HEK293 (cell line): ENCODE measurements around the gene SPACA5.

Experiments
- CTCF ChIA-PET: fragments of 350-600 bp; formaldehyde crosslinking; extraction: SDS; loops from one replicate; lab custom pipeline; 2021; ENCODE audit warnings: antibody characterized with exemption; lab: Yijun Ruan, JAX
- POLR2A ChIA-PET: fragments of 300-600 bp; formaldehyde crosslinking; extraction: SDS; loops from one replicate; lab custom pipeline; 2020; ENCODE audit warnings: antibody characterized with exemption, inconsistent platforms; lab: Yijun Ruan, JAX
- H3K27ac ChIP-seq: fragments of 200-500 bp; sonication (Bioruptor generic); 2 replicates; pipeline ENCODE4 v1.5.1; 2014; ENCODE audit warnings: low read depth, low read length, control low read depth, inconsistent platforms; ENCODE audit errors: extremely low read depth
- H3K36me3 ChIP-seq, 2 experiments: fragments of 200-500 bp in 1 of 2; sonication (Bioruptor generic) in 1 of 2; 1 replicate in 1 of 2; 2 replicates in 1 of 2; pipeline ENCODE4 v1.5.1; 2014 to 2017; ENCODE audit warnings: inconsistent platforms in 2 of 2, low read length in 2 of 2; ENCODE audit not compliant: control insufficient read depth in 2 of 2, insufficient read depth in 1 of 2
- H3K4me1 ChIP-seq: fragments of 200-500 bp; sonication (Bioruptor generic); 2 replicates; pipeline ENCODE4 v1.5.1; 2014; ENCODE audit warnings: mild to moderate bottlenecking, low read length, inconsistent platforms; ENCODE audit not compliant: control insufficient read depth, insufficient read depth
- H3K4me3 ChIP-seq: 2 replicates; pipeline ENCODE4 v1.5.1; 2011; ENCODE audit warnings: low read depth, mild to moderate bottlenecking, control low read depth, low read length, moderate library complexity
- H3K9me3 ChIP-seq: fragments of 200-500 bp; sonication (Bioruptor generic); 2 replicates; pipeline ENCODE4 v1.5.1; 2014; ENCODE audit warnings: low read depth, low read length, inconsistent platforms; ENCODE audit not compliant: control insufficient read depth, insufficient read depth
- FEZF1 ChIP-seq: fragments of 450-650 bp; formaldehyde crosslinking; IDR thresholded peaks from 2 replicates; pipeline ENCODE4 v1.5.1; 2016; ENCODE audit warnings: missing biosample characterization, missing genetic modification characterization
- GLIS2 ChIP-seq: fragments of 450-650 bp; formaldehyde crosslinking; IDR thresholded peaks from 2 replicates; pipeline ENCODE4 v1.5.1; 2016; ENCODE audit warnings: missing biosample characterization, missing genetic modification characterization
- OSR2 ChIP-seq: fragments of 450-650 bp; formaldehyde crosslinking; IDR thresholded peaks from 2 replicates; pipeline ENCODE4 v1.5.1; 2016; ENCODE audit warnings: missing biosample characterization, missing genetic modification characterization
- SCRT1 ChIP-seq: fragments of 450-650 bp; formaldehyde crosslinking; IDR thresholded peaks from 2 replicates; pipeline ENCODE4 v1.5.1; 2016; ENCODE audit warnings: missing biosample characterization, missing genetic modification characterization, borderline replicate concordance
- SETDB1 ChIP-seq: IDR thresholded peaks from one replicate; pipeline ENCODE4 v1.6.1; 2017; ENCODE audit warnings: mild to moderate bottlenecking, low read length, moderate library complexity, mixed read lengths; ENCODE audit not compliant: insufficient read length
- SP2 ChIP-seq: fragments of 450-650 bp; formaldehyde crosslinking; IDR thresholded peaks from 2 replicates; pipeline ENCODE4 v1.5.1; 2016; ENCODE audit warnings: missing biosample characterization, missing genetic modification characterization
- SP7 ChIP-seq: fragments of 450-650 bp; formaldehyde crosslinking; IDR thresholded peaks from 2 replicates; pipeline ENCODE4 v1.5.1; 2016; ENCODE audit warnings: missing biosample characterization, missing genetic modification characterization
- TRIM28 ChIP-seq: IDR thresholded peaks from 2 replicates; pipeline ENCODE4 v1.6.1; 2011; ENCODE audit warnings: low read length, control low read depth, borderline replicate concordance
- ZBTB20 ChIP-seq: fragments of 450-650 bp; formaldehyde crosslinking; IDR thresholded peaks from 2 replicates; pipeline ENCODE4 v1.5.1; 2016; ENCODE audit warnings: missing biosample characterization, missing genetic modification characterization
- ZFP3 ChIP-seq: fragments of 450-650 bp; formaldehyde crosslinking; IDR thresholded peaks from 2 replicates; pipeline ENCODE4 v1.5.1; 2016; ENCODE audit warnings: low read depth, missing biosample characterization, missing genetic modification characterization
- ZNF184 ChIP-seq: fragments of 450-650 bp; IDR thresholded peaks from 2 replicates; pipeline ENCODE4 v1.5.1; 2018; ENCODE audit warnings: missing biosample characterization, mild to moderate bottlenecking, missing genetic modification characterization
- ZNF211 ChIP-seq: fragments of 450-650 bp; formaldehyde crosslinking; IDR thresholded peaks from 2 replicates; pipeline ENCODE4 v1.5.1; 2016; ENCODE audit warnings: low read depth, missing biosample characterization, missing genetic modification characterization
- ZNF248 ChIP-seq: fragments of 450-650 bp; formaldehyde crosslinking; IDR thresholded peaks from 2 replicates; pipeline ENCODE4 v1.5.1; 2017; ENCODE audit warnings: missing biosample characterization, missing genetic modification characterization
- ZNF274 ChIP-seq, 2 experiments: fragments of 200-500 bp in 1 of 2; fragments of 450-650 bp in 1 of 2; sonication (Bioruptor generic) in 1 of 2; formaldehyde crosslinking in 1 of 2; IDR thresholded peaks; 2 replicates each; pipeline versions ENCODE4 v1.5.1 to v1.6.1; 2014 to 2016; ENCODE audit warnings: borderline replicate concordance in 1 of 2, inconsistent platforms in 1 of 2, low read length in 1 of 2, missing biosample characterization in 1 of 2, missing genetic modification characterization in 1 of 2
- ZNF302 ChIP-seq: fragments of 450-650 bp; formaldehyde crosslinking; IDR thresholded peaks from 2 replicates; pipeline ENCODE4 v1.5.1; 2016; ENCODE audit warnings: missing biosample characterization, missing genetic modification characterization, low read depth
- ZNF473 ChIP-seq: fragments of 450-650 bp; formaldehyde crosslinking; IDR thresholded peaks from 2 replicates; pipeline ENCODE4 v1.5.1; 2017; ENCODE audit warnings: missing biosample characterization, missing genetic modification characterization
- ZNF548 ChIP-seq: fragments of 450-650 bp; formaldehyde crosslinking; IDR thresholded peaks from 2 replicates; pipeline ENCODE4 v1.5.1; 2016; ENCODE audit warnings: missing biosample characterization, missing genetic modification characterization
- ZNF558 ChIP-seq: fragments of 450-650 bp; formaldehyde crosslinking; IDR thresholded peaks from 2 replicates; pipeline ENCODE4 v1.5.1; 2016; ENCODE audit warnings: missing biosample characterization, missing genetic modification characterization
- ZNF571 ChIP-seq: fragments of 450-650 bp; formaldehyde crosslinking; IDR thresholded peaks from 2 replicates; pipeline ENCODE4 v1.5.0; 2017; ENCODE audit warnings: missing biosample characterization, missing genetic modification characterization
- ZNF677 ChIP-seq: fragments of 450-650 bp; IDR thresholded peaks from 2 replicates; pipeline ENCODE4 v1.5.0; 2018; ENCODE audit warnings: missing biosample characterization, mild to moderate bottlenecking, missing genetic modification characterization, moderate library complexity
- ZNF747 ChIP-seq: fragments of 450-650 bp; formaldehyde crosslinking; IDR thresholded peaks from 2 replicates; pipeline ENCODE4 v1.5.1; 2016; ENCODE audit warnings: missing biosample characterization, missing genetic modification characterization
- ZNF768 ChIP-seq: fragments of 450-650 bp; formaldehyde crosslinking; IDR thresholded peaks from 2 replicates; pipeline ENCODE4 v1.5.1; 2018; ENCODE audit warnings: missing biosample characterization, mild to moderate bottlenecking, missing genetic modification characterization
- ZNF776 ChIP-seq: fragments of 450-650 bp; formaldehyde crosslinking; IDR thresholded peaks from 2 replicates; pipeline ENCODE4 v1.5.0; 2017; ENCODE audit warnings: missing biosample characterization, missing genetic modification characterization, borderline replicate concordance
- ZXDB ChIP-seq: fragments of 450-650 bp; formaldehyde crosslinking; IDR thresholded peaks from 2 replicates; pipeline ENCODE4 v1.5.1; 2016; ENCODE audit warnings: missing biosample characterization, missing genetic modification characterization
- TF ChIP-seq, protein P1 (sequence below): fragments of 450-650 bp; formaldehyde crosslinking; IDR thresholded peaks from 2 replicates; pipeline ENCODE4 v1.5.1; 2016; ENCODE audit warnings: missing biosample characterization, missing genetic modification characterization
- TF ChIP-seq, protein P2 (sequence below): fragments of 450-650 bp; formaldehyde crosslinking; IDR thresholded peaks from 2 replicates; pipeline ENCODE4 v1.5.1; 2016; ENCODE audit warnings: missing biosample characterization, missing genetic modification characterization
- TF ChIP-seq, protein P3 (sequence below): fragments of 450-650 bp; formaldehyde crosslinking; IDR thresholded peaks from 2 replicates; pipeline ENCODE4 v1.5.1; 2016; ENCODE audit warnings: missing biosample characterization, missing genetic modification characterization

Gene SPACA5

GRCh38 chrX:47976254-47977151 is 30.3 kb upstream of the SPACA5 start:
- ChIA-PET POLR2A (interaction anchor here (0.5 kb wide), 1 partner anchor 1080 kb away, joined by 3 read pairs; no protein-coding TSS in a partner anchor), CTCF (interaction anchor here (0.5 to 1.4 kb wide), 2 partner anchors 50 to 225 kb away, joined by 3 read pairs; no protein-coding TSS in a partner anchor)
- Histone ChIP-seq H3K27ac (no peak overlapping the region), H3K4me1 (no peaks in the 10 kb centered on the region), H3K9me3 (no peaks in the 10 kb centered on the region), H3K4me3 (no peak overlapping the region), H3K36me3 (peaks cover 18 to 44% of the 10 kb centered on the region in 2 experiments)
- TF ChIP-seq ZNF184 (tag by site-specific recombination) (no peak), ZNF274 (IDR thresholded peaks at IDR 0.05; ENCODE audit: low read length) (peak; percentile 78), ZNF274 (tag by site-specific recombination; IDR thresholded peaks at IDR 0.05; ENCODE audit: borderline replicate concordance) (peak; percentile 85; the same call in 1 of the 2 replicates), SETDB1 (peak; percentile 96), TRIM28 (peak; percentile 95), ZFP3 (tag by site-specific recombination) (no peak), SP7 (tag by site-specific recombination) (no peak), ZNF677 (tag by site-specific recombination) (no peak), ZNF248 (tag by site-specific recombination) (no peak)

DNA sequence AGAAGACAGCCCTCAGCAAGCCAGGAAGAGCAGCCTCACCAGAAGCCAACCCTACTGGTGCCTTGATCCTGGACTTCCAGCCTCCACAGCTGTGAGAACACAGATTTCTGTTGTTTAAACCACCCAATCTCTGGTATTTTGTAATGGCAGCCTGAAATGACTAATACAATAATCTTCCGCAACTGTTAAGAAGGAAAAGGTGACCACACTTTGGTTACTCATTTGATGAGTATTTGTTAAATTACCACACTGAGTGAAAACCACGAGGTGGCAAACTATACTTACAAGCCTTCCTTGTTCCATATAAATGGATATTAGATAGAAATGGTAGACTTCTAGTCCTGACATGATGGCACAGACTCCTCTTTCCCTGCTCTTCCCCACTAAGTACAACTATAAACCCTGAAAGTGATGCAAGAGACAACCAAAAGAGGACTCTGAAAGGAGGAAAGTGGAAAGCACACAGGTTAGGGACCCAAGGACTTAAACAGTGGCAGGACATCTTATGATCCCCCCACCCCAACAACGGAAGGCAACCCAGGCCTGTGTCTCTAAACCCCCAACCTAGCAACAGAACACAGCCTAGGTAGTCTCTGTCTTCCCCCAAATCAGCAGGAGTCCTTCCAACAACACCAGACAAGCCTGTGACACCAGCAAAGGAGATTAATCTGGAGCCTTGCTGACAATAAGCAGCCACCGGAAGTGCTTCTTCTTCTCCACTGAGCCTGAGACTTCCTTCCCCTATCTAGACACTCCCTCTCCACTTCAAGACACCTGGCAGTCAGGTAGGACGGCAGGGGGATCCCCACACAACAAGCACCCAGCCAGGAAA is 15.3 kb upstream of the SPACA5 start:
- no peak overlapping the region for H3K4me3 ChIP-seq
- TF ChIP-seq ZNF548 (tag by site-specific recombination) (peak; percentile 84), ZXDB (tag by site-specific recombination) (no peak), FEZF1 (no peak)
- H3K27ac ChIP-seq: no peak overlapping the region
- no peaks in the 10 kb centered on the region for H3K9me3 ChIP-seq
- H3K4me1 ChIP-seq: no peaks in the 10 kb centered on the region
- ChIA-PET CTCF (no interaction called here), POLR2A (no interaction called here)
- peaks cover 3 to 68% of the 10 kb centered on the region in 2 experiments for H3K36me3 ChIP-seq

- TF ChIP-seq, protein P1, sequence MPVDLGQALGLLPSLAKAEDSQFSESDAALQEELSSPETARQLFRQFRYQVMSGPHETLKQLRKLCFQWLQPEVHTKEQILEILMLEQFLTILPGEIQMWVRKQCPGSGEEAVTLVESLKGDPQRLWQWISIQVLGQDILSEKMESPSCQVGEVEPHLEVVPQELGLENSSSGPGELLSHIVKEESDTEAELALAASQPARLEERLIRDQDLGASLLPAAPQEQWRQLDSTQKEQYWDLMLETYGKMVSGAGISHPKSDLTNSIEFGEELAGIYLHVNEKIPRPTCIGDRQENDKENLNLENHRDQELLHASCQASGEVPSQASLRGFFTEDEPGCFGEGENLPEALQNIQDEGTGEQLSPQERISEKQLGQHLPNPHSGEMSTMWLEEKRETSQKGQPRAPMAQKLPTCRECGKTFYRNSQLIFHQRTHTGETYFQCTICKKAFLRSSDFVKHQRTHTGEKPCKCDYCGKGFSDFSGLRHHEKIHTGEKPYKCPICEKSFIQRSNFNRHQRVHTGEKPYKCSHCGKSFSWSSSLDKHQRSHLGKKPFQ (tag by site-specific recombination): no peak
- TF ChIP-seq SP2 (tag by site-specific recombination) (no peak), OSR2 (no peak), SCRT1 (tag by site-specific recombination) (no peak), ZBTB20 (no peak), ZNF768 (tag by site-specific recombination) (no peak), ZNF747 (tag by site-specific recombination) (no peak), ZNF776 (tag by site-specific recombination) (no peak), ZNF473 (tag by site-specific recombination) (no peak), ZNF211 (tag by site-specific recombination) (no peak), ZNF302 (tag by site-specific recombination) (no peak), GLIS2 (tag by site-specific recombination) (no peak), ZNF558 (tag by site-specific recombination) (no peak), ZNF571 (no peak)
- TF ChIP-seq, protein P2, sequence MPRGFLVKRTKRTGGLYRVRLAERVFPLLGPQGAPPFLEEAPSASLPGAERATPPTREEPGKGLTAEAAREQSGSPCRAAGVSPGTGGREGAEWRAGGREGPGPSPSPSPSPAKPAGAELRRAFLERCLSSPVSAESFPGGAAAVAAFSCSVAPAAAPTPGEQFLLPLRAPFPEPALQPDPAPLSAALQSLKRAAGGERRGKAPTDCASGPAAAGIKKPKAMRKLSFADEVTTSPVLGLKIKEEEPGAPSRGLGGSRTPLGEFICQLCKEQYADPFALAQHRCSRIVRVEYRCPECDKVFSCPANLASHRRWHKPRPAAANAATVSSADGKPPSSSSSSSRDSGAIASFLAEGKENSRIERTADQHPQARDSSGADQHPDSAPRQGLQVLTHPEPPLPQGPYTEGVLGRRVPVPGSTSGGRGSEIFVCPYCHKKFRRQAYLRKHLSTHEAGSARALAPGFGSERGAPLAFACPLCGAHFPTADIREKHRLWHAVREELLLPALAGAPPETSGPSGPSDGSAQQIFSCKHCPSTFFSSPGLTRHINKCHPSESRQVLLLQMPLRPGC: no peak
- TF ChIP-seq, protein P3, sequence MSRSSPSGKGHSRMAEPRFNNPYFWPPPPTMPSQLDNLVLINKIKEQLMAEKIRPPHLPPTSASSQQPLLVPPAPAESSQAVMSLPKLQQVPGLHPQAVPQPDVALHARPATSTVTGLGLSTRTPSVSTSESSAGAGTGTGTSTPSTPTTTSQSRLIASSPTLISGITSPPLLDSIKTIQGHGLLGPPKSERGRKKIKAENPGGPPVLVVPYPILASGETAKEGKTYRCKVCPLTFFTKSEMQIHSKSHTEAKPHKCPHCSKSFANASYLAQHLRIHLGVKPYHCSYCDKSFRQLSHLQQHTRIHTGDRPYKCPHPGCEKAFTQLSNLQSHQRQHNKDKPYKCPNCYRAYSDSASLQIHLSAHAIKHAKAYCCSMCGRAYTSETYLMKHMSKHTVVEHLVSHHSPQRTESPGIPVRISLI (tag by site-specific recombination): no peak
- TF ChIP-seq, all 188 proteins: peak for 0
- no peak overlapping the region for H3K4me3 ChIP-seq
- CTCF ChIA-PET: no interaction called here
- no peak overlapping the region for H3K27ac ChIP-seq
- POLR2A ChIA-PET: no interaction called here
- no peaks in the 10 kb centered on the region for H3K4me1 ChIP-seq
- H3K9me3 ChIP-seq: no peaks in the 10 kb centered on the region; the same call in 1 of the 2 replicates
- H3K36me3 ChIP-seq: peaks cover 7 to 68% of the 10 kb centered on the region in 2 experiments
These were observed 14.8 kb upstream of the SPACA5 start for GRCh38 chrX:47992095-47992380.
